HCT116 (cell line): ENCODE data around the gene SH3D21. TPM values are rescaled to one million over a fixed set of nuclear protein-coding genes. Genes with fewer than 3 reads are reported as not detected.

Experiments
- ATAC-seq: fragments of 200-7000 bp; cut with Tn5 transposase; 2 replicates; pipeline ENCODE4 v1.9.1; 2020; ENCODE audit warnings: mild to moderate bottlenecking, moderate library complexity
- BruUV-seq: library from RNA; stranded (reverse); fragments of 400-500 nt; replicated peaks from 2 replicates; lab custom pipeline; 2021; lab: Mats Ljungman, UMichigan
- CTCF ChIA-PET: fragments of 300-600 bp; sonication (Branson Sonifier 250); formaldehyde crosslinking; loops from one replicate; lab custom pipeline; 2021; ENCODE audit warnings: antibody characterized with exemption; lab: Charles Lee
- POLR2A ChIA-PET: fragments of 300-600, 350-600 bp; sonication (Branson Sonifier 250); formaldehyde crosslinking; loops from one replicate; lab custom pipeline; 2021; ENCODE audit warnings: antibody characterized with exemption; lab: Charles Lee
- RAD21 ChIA-PET, 2 experiments: fragments of 300-600 bp; sonication (Branson Sonifier 250); formaldehyde crosslinking; loops; one replicate each; lab custom pipeline; 2023; ENCODE audit warnings: low total read pairs in 2 of 2; ENCODE audit not compliant: uncharacterized antibody in 2 of 2, unreplicated experiment in 2 of 2, low non-redundant PET in 1 of 2; lab: Charles Lee
- DNase-seq: peaks from one replicate; pipeline ENCODE4 v3.0.0-alpha.2; 2010; ENCODE audit warnings: low read depth, low spot score
- H2AFZ ChIP-seq: fragments of 200-600 bp; shearing (Covaris generic), sonication (generic); 2 replicates; pipeline ENCODE4 v1.6.1; 2017; ENCODE audit warnings: low read depth, mixed run types, mixed read lengths, antibody characterized with exemption, low read length; ENCODE audit not compliant: poor library complexity, severe bottlenecking
- H3K27ac ChIP-seq: 2 replicates; pipeline ENCODE4 v1.5.1; 2012; ENCODE audit warnings: low read depth, low read length
- H3K27me3 ChIP-seq: fragments of 200-600 bp; sonication (generic); 2 replicates; pipeline ENCODE4 v1.6.1; 2016; ENCODE audit warnings: mixed run types, low read length, mixed read lengths; ENCODE audit not compliant: insufficient read depth
- H3K36me3 ChIP-seq, 2 experiments: fragments of 200-500 bp in 1 of 2; fragments of 200-600 bp in 1 of 2; sonication (Bioruptor generic) in 1 of 2; sonication (generic) in 1 of 2; 2 replicates each; pipeline versions ENCODE4 v1.5.1 to v1.6.1; 2014 to 2016; ENCODE audit warnings: low read length in 2 of 2, inconsistent platforms in 1 of 2, mixed read lengths in 1 of 2, mixed run types in 1 of 2; ENCODE audit not compliant: insufficient read depth in 2 of 2, control insufficient read depth in 1 of 2
- H3K4me1 ChIP-seq, 2 experiments: fragments of 200-600 bp in 1 of 2; sonication (generic) in 1 of 2; 2 replicates each; pipeline versions ENCODE4 v1.5.1 to v1.6.1; 2012 to 2017; ENCODE audit warnings: low read length in 2 of 2, inconsistent platforms in 1 of 2, mild to moderate bottlenecking in 1 of 2, mixed read lengths in 1 of 2, mixed run types in 1 of 2, moderate library complexity in 1 of 2; ENCODE audit not compliant: insufficient read depth in 2 of 2, control insufficient read depth in 1 of 2
- H3K4me2 ChIP-seq: fragments of 200-600 bp; sonication (generic); 2 replicates; pipeline ENCODE4 v1.6.1; 2017; ENCODE audit warnings: mixed run types, low read length, mixed read lengths
- H3K4me3 ChIP-seq, 2 experiments: fragments of 200-600 bp in 1 of 2; sonication (generic) in 1 of 2; replicated peaks in 1 of 2; 2 replicates each; pipeline ENCODE4 v1.5.1; 2011 to 2016; ENCODE audit warnings: low read length in 2 of 2, control low read depth in 1 of 2, low read depth in 1 of 2, mild to moderate bottlenecking in 1 of 2, mixed read lengths in 1 of 2, mixed run types in 1 of 2
- H3K79me2 ChIP-seq: fragments of 200-600 bp; sonication (generic); 2 replicates; pipeline ENCODE4 v1.6.1; 2017; ENCODE audit warnings: mild to moderate bottlenecking, mixed run types, low read length, moderate library complexity, mixed read lengths; ENCODE audit not compliant: insufficient read depth
- H3K9ac ChIP-seq: fragments of 200-600 bp; sonication (generic); 2 replicates; pipeline ENCODE4 v1.6.1; 2016; ENCODE audit warnings: low read length, mixed read lengths
- H3K9me2 ChIP-seq: fragments of 200-600 bp; sonication (generic), shearing (Covaris generic); 2 replicates; pipeline ENCODE4 v1.6.1; 2017; ENCODE audit warnings: mixed run types, mild to moderate bottlenecking, moderate library complexity; ENCODE audit not compliant: insufficient read depth
- H3K9me3 ChIP-seq, 2 experiments: fragments of 200-500 bp in 1 of 2; fragments of 200-600 bp in 1 of 2; sonication (Bioruptor generic) in 1 of 2; sonication (generic) in 1 of 2; 2 replicates each; pipeline ENCODE4 v1.6.1; 2014 to 2017; ENCODE audit warnings: low read length in 2 of 2, mixed read lengths in 2 of 2, inconsistent platforms in 1 of 2, low read depth in 1 of 2, mild to moderate bottlenecking in 1 of 2, mixed run types in 1 of 2, moderate library complexity in 1 of 2; ENCODE audit not compliant: control insufficient read depth in 1 of 2, insufficient read depth in 1 of 2
- H4K20me1 ChIP-seq: fragments of 200-600 bp; sonication (generic), shearing (Covaris generic); 2 replicates; pipeline ENCODE4 v1.6.1; 2017; ENCODE audit warnings: mixed run types, mild to moderate bottlenecking, moderate library complexity; ENCODE audit not compliant: insufficient read depth
- EZH2 ChIP-seq: fragments of 200-600 bp; sonication (generic); IDR thresholded peaks from 2 replicates; pipeline ENCODE4 v1.6.1; 2017; ENCODE audit warnings: antibody characterized with exemption, mixed run types
- FOSL1 ChIP-seq: IDR thresholded peaks from 2 replicates; pipeline ENCODE4 v1.6.1; 2012; ENCODE audit warnings: low read depth
- JUND ChIP-seq: IDR thresholded peaks from 2 replicates; pipeline ENCODE4 v1.6.1; 2012
- SIN3A ChIP-seq: IDR thresholded peaks from 2 replicates; pipeline ENCODE4 v1.6.1; 2012; ENCODE audit warnings: low read depth
- TCF7L2 ChIP-seq: IDR thresholded peaks from 2 replicates; pipeline ENCODE4 v1.7.0; 2011; ENCODE audit warnings: borderline replicate concordance, inconsistent platforms; ENCODE audit not compliant: insufficient read depth, insufficient read length; ENCODE audit errors: extremely low read depth
- YY1 ChIP-seq: IDR thresholded peaks from 2 replicates; pipeline ENCODE4 v1.6.1; 2011; ENCODE audit warnings: low read length, low read depth, moderate library complexity, mild to moderate bottlenecking; ENCODE audit not compliant: insufficient replicate concordance; ENCODE audit errors: extremely low read depth
- ZNF274 ChIP-seq: fragments of 200-500 bp; sonication (Bioruptor generic); IDR thresholded peaks from 2 replicates; pipeline ENCODE4 v1.6.1; 2014; ENCODE audit warnings: mild to moderate bottlenecking, low read depth, low read length, inconsistent platforms
- intact Hi-C: fragments of 100-400 bp; cut with micrococcal nuclease; formaldehyde crosslinking; loops from 2 replicates; pipeline ENCODE4 v1.10.0; 2022
- total RNA-seq: library from RNA; stranded (reverse); gene quantifications from one replicate; pipeline ENCODE4 v1.2.1, GENCODE V29; 2021; ENCODE audit not compliant: unreplicated experiment
- TF ChIP-seq, protein P1 (sequence below): IDR thresholded peaks from 2 replicates; pipeline ENCODE4 v1.6.1; 2012
- TF ChIP-seq, protein P2 (sequence below): IDR thresholded peaks from 2 replicates; pipeline ENCODE4 v1.6.1; 2011; ENCODE audit warnings: mild to moderate bottlenecking, low read length, moderate library complexity; ENCODE audit not compliant: insufficient replicate concordance; ENCODE audit errors: extremely low read depth

SH3D21 gene
- total RNA-seq, 1 experiment from 2014 or later, result 9.3 TPM

DNA sequence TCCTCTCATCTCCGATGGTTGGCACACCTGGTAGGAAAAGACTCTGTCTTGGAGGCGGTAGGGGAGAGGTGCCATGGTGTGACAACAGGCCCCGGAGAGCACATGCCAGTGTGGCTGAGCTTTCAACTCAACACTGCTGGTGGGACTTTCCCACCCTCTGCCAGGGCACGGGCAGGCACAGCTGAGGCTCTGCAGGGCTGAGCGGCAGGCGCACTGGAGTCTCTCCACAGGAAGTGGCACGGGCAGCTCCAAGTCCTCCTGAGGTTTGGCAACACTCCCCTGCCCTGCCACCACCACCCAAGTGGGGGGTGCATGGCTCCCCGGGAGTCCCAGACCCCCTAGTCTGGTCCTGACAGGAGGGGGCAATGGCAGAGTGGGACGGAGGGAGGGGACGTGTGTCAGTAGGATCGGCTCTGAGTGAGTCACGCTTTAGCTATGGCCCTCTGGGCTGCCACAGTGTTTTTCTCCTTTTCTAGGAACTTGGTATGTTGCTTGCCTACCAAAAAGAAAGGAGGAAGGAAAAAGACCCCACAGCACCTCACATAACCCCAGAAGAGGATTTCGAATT lies 44.6 kb downstream of the SH3D21 start:
- peak overlapping the region; percentile 63 for H3K9ac ChIP-seq
- POLR2A ChIA-PET, result no interaction called here
- RAD21 ChIA-PET, result interaction anchor here in 1 of 2 experiments (1.2 kb wide), 1 partner anchor 18 kb away, joined by 4 read pairs; no protein-coding TSS in a partner anchor
- H3K27me3 ChIP-seq, result no peaks in the 10 kb centered on the region
- no peaks in the 10 kb centered on the region for H3K79me2 ChIP-seq
- peak overlapping the region; percentile 54 for H3K27ac ChIP-seq
- H4K20me1 ChIP-seq, result no peaks in the 10 kb centered on the region
- H3K36me3 ChIP-seq, result peaks cover 18 to 28% of the 10 kb centered on the region in 2 experiments; a peak in 3 of 4 replicates
- CTCF ChIA-PET, result interaction anchor here (0.8 kb wide), 1 partner anchor 8 kb away, joined by 4 read pairs; no protein-coding TSS in a partner anchor
- peak; percentile 73 for ATAC-seq
- peak overlapping the region; percentile 1 to 44; a peak in 2 of 4 replicates for H3K4me3 ChIP-seq
- no TSS peak for BruUV-seq
- H3K9me2 ChIP-seq, result no peaks in the 10 kb centered on the region
- intact Hi-C loops, result no loop called here
- DNase-seq, result no peak
- H3K4me1 ChIP-seq, result peaks cover 6 to 50% of the 10 kb centered on the region in 2 experiments; a peak in 3 of 4 replicates
- H3K4me2 ChIP-seq, result peak overlapping the region; percentile 78
- TF ChIP-seq JUND (peak; percentile 53), TCF7L2 (no peak), EZH2 (no peak), SIN3A (no peak), ZNF274 (no peak), YY1 (no peak), FOSL1 (peak; percentile 58)
- TF ChIP-seq, protein P1, sequence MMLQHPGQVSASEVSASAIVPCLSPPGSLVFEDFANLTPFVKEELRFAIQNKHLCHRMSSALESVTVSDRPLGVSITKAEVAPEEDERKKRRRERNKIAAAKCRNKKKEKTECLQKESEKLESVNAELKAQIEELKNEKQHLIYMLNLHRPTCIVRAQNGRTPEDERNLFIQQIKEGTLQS, result no peak
- TF ChIP-seq, protein P2, sequence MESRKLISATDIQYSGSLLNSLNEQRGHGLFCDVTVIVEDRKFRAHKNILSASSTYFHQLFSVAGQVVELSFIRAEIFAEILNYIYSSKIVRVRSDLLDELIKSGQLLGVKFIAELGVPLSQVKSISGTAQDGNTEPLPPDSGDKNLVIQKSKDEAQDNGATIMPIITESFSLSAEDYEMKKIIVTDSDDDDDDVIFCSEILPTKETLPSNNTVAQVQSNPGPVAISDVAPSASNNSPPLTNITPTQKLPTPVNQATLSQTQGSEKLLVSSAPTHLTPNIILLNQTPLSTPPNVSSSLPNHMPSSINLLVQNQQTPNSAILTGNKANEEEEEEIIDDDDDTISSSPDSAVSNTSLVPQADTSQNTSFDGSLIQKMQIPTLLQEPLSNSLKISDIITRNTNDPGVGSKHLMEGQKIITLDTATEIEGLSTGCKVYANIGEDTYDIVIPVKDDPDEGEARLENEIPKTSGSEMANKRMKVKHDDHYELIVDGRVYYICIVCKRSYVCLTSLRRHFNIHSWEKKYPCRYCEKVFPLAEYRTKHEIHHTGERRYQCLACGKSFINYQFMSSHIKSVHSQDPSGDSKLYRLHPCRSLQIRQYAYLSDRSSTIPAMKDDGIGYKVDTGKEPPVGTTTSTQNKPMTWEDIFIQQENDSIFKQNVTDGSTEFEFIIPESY, result no peak
- no peak overlapping the region for H2AFZ ChIP-seq
- H3K9me3 ChIP-seq, result no peaks in the 10 kb centered on the region
